Measurements from ENCODE around the gene DOK3. TPM values are rescaled to one million over a fixed set of nuclear protein-coding genes. Genes with fewer than 3 reads are reported as not detected.

Gene DOK3
- total RNA-seq, 1 experiment from 2014 or later: 16.4 TPM

DNA sequence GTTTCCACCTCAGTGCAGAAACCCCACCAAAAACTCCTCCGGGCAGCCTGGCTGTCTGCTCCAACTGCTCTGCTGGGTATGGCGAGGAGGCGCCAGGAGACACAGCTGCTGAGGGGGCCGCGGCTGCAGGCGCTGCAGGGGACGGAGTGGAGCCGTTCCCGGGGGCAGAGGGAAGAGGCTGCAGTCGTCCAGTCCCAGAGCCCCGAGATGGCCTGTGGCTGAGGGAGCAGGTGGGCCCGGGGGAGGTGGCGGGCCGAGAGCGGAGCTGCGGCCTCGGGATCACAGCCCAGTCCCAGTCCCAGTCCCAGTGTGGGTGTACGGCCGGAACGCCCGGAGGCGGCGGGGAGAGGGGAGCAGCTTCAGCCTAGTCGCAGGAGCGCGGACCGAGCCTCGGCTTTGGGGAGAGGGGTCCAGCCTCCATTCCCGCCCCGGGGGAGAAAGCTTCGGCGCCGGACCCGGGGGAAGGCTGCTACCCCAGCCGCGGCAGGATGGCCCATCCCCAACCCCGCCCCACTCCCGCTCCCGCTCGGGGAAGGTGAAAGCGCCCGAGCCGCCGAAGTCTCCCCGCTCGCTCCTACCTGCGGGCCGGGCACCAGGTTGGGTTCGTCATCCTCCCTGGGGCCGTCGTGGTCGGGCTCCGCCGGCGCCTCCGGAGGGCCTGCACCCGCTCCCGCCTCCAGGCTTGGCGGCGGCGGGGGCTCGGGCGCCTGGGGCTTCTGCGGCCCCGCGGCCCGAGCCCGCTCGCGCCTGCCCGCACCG lies 44.2 kb upstream of the DOK3 start:
- no peaks in the 10 kb centered on the region for H3K9me3 Mint-ChIP-seq
- Histone ChIP-seq H2BK15ac (ENCODE audit: low read depth, low read length) (no peak overlapping the region), H3K4me1 (ENCODE audit: insufficient read depth, low read length) (peaks cover 5% of the 10 kb centered on the region; the same call in 1 of the 2 replicates), H2BK5ac (ENCODE audit: insufficient read length, low read length) (no peak overlapping the region), H2BK20ac (ENCODE audit: low read depth, low read length, poor library complexity, severe bottlenecking) (no peak overlapping the region), H4K20me1 (ENCODE audit: control insufficient read depth, insufficient read depth, insufficient read length) (no peaks in the 10 kb centered on the region), H3K23me2 (ENCODE audit: insufficient read length, low read depth, low read length, poor library complexity, severe bottlenecking) (peaks cover 15% of the 10 kb centered on the region), H2AFZ (ENCODE audit: low read length) (no peak overlapping the region), H3K4me2 (ENCODE audit: insufficient read depth, insufficient read length, low read length) (peak overlapping the region; percentile 87), H3K18ac (ENCODE audit: insufficient read length, low read depth, low read length) (no peak overlapping the region), H4K8ac (replicated peaks; ENCODE audit: insufficient read length, low read depth, low read length) (no peak overlapping the region), H3K27ac (ENCODE audit: insufficient read length, low read depth, low read length) (no peak overlapping the region), H3K56ac (ENCODE audit: insufficient read length, low read depth, low read length) (no peak overlapping the region), H3T11ph (ENCODE audit: low read length) (no peak overlapping the region), H4K5ac (ENCODE audit: insufficient read length, low read depth, low read length) (no peak overlapping the region), H3K79me1 (ENCODE audit: insufficient read depth, low read depth, low read length, poor library complexity, severe bottlenecking) (peaks cover 14% of the 10 kb centered on the region), H2BK12ac (ENCODE audit: insufficient read length, low read depth, low read length) (no peak overlapping the region), H3K4ac (ENCODE audit: low read depth, low read length) (no peak overlapping the region), H2AK5ac (ENCODE audit: insufficient read length, low read length) (no peak overlapping the region), H2BK120ac (ENCODE audit: low read depth, low read length, poor library complexity, severe bottlenecking) (no peak overlapping the region), H3K79me2 (ENCODE audit: insufficient read depth, low read length) (peaks cover 11% of the 10 kb centered on the region; the same call in 1 of the 2 replicates), H3K27me3 (ENCODE audit: insufficient read depth, low read length) (no peaks in the 10 kb centered on the region), H3K9me3 (ENCODE audit: control insufficient read depth, low read depth, low read length) (no peaks in the 10 kb centered on the region), H3K14ac (ENCODE audit: insufficient read depth, low read length) (peak overlapping the region; percentile 21), H3K23ac (ENCODE audit: insufficient read length, low read depth, low read length) (no peak overlapping the region), H4K91ac (ENCODE audit: insufficient read length, low read depth, low read length) (no peak overlapping the region), H3K9ac (ENCODE audit: extremely low read depth, insufficient read length, low read length) (peak overlapping the region; percentile 71)
- H3K36me3 Mint-ChIP-seq (ENCODE audit: insufficient read depth in 1 of 3, low read depth in 3 of 3): peaks cover 10 to 24% (median 20%) of the 10 kb centered on the region in 3 experiments
- peak; percentile 41 for DNase-seq
- H3K4me1 Mint-ChIP-seq: peaks cover 29 to 35% of the 10 kb centered on the region in 2 experiments
- peak overlapping the region; percentile 82 to 87 for H3K4me3 Mint-ChIP-seq
- no peak overlapping the region; a peak in 1 of 7 replicates for H3K27ac Mint-ChIP-seq
- no peak for TF ChIP-seq CTCF (conservative IDR thresholded peaks at IDR 0.05)
- WGBS (ENCODE audit: extremely low coverage, insufficient read length, low lambda C conversion rate): no CpG with 5 or more reads among the region's 72 CpGs
- peaks cover 4% of the 10 kb centered on the region; the same call in 1 of the 2 replicates for H3K27me3 Mint-ChIP-seq (ENCODE audit: low read depth)
